ENCODE measurements around the gene CACNA1E. TPM values are rescaled to one million over a fixed set of nuclear protein-coding genes. Genes with fewer than 3 reads are reported as not detected.
"Not testable (repeated sequence)": the region's sequence is repeated elsewhere in the genome, so short reads cannot be mapped to it uniquely, and the experiment has no call there.

The CACNA1E gene
- total and polyA plus RNA-seq, 5 donors from 2014 or later = not detected

- peaks cover 22% of the 10 kb centered on the region for H3K27me3 Mint-ChIP-seq
- not testable (repeated sequence) for H3K27ac ChIP-seq (ENCODE audit: insufficient read depth, low read length, poor library complexity, severe bottlenecking); H3K4me3 Mint-ChIP-seq; H3K9me3 Mint-ChIP-seq; H3K4me1 Mint-ChIP-seq; H3K4me1 ChIP-seq (ENCODE audit: control insufficient read depth, insufficient read depth, low read length, poor library complexity, severe bottlenecking); H3K4me3 ChIP-seq (ENCODE audit: low read depth, low read length); ATAC-seq (ENCODE audit: low read depth in 2 of 2); H3K27me3 ChIP-seq (ENCODE audit: control insufficient read depth, insufficient read depth, low read length); H3K9me3 ChIP-seq (ENCODE audit: control insufficient read depth in 2 of 2, low read length in 2 of 2); H3K36me3 ChIP-seq (ENCODE audit: control insufficient read depth, insufficient read depth, low read length); DNase-seq; H3K27ac Mint-ChIP-seq; H3K36me3 Mint-ChIP-seq
Observed at GRCh38 chr1:181542406-181542805, 59.1 kb downstream of the CACNA1E start.

- no peak overlapping the region for H3K27ac Mint-ChIP-seq
- no peak for DNase-seq
- Histone ChIP-seq H3K4me1 (ENCODE audit: control insufficient read depth, insufficient read depth, low read length, poor library complexity, severe bottlenecking) (no peaks in the 10 kb centered on the region), H3K27me3 (ENCODE audit: control insufficient read depth, insufficient read depth, low read length) (no peaks in the 10 kb centered on the region), H3K9me3 (ENCODE audit: control insufficient read depth in 2 of 2, low read length in 2 of 2) (no peaks in the 10 kb centered on the region), H3K4me3 (ENCODE audit: low read depth, low read length) (no peak overlapping the region), H3K27ac (ENCODE audit: insufficient read depth, low read length, poor library complexity, severe bottlenecking) (no peak overlapping the region), H3K36me3 (ENCODE audit: control insufficient read depth, insufficient read depth, low read length) (no peaks in the 10 kb centered on the region)
- no peak overlapping the region for H3K4me3 Mint-ChIP-seq
- peaks cover 0 to 4% (median 0%) of the 10 kb centered on the region in 7 donors for H3K9me3 Mint-ChIP-seq
- no peak for ATAC-seq (ENCODE audit: low read depth in 2 of 2)
- no peaks in the 10 kb centered on the region for H3K36me3 Mint-ChIP-seq
- peaks cover 4% of the 10 kb centered on the region for H3K27me3 Mint-ChIP-seq
- no peaks in the 10 kb centered on the region for H3K4me1 Mint-ChIP-seq
Observed at GRCh38 chr1:181545395-181545794, 62.1 kb downstream of the CACNA1E start.

- ATAC-seq (ENCODE audit: low read depth in 2 of 2) (no peak), DNase-seq (no peak)
- no peaks in the 10 kb centered on the region for H3K36me3 ChIP-seq (ENCODE audit: control insufficient read depth, insufficient read depth, low read length)
- H3K27ac ChIP-seq (ENCODE audit: insufficient read depth, low read length, poor library complexity, severe bottlenecking) = no peak overlapping the region
- H3K9me3 ChIP-seq (ENCODE audit: control insufficient read depth in 2 of 2, low read length in 2 of 2) = no peaks in the 10 kb centered on the region
- Mint-ChIP-seq H3K4me1 (no peaks in the 10 kb centered on the region), H3K27me3 (peaks cover 4% of the 10 kb centered on the region), H3K36me3 (no peaks in the 10 kb centered on the region), H3K27ac (no peak overlapping the region), H3K9me3 (peaks cover 0 to 4% (median 0%) of the 10 kb centered on the region in 7 donors), H3K4me3 (no peak overlapping the region)
- no peaks in the 10 kb centered on the region for H3K4me1 ChIP-seq (ENCODE audit: control insufficient read depth, insufficient read depth, low read length, poor library complexity, severe bottlenecking)
- H3K4me3 ChIP-seq (ENCODE audit: low read depth, low read length) = no peak overlapping the region
- no peaks in the 10 kb centered on the region for H3K27me3 ChIP-seq (ENCODE audit: control insufficient read depth, insufficient read depth, low read length)
Observed at GRCh38 chr1:181548497-181548896, 65.2 kb downstream of the CACNA1E start.

GRCh38 chr1:181551249-181551648 is 67.9 kb downstream of the CACNA1E start:
- H3K36me3 ChIP-seq (ENCODE audit: control insufficient read depth, insufficient read depth, low read length) = no peaks in the 10 kb centered on the region
- no peaks in the 10 kb centered on the region for H3K4me1 ChIP-seq (ENCODE audit: control insufficient read depth, insufficient read depth, low read length, poor library complexity, severe bottlenecking)
- peaks cover 4% of the 10 kb centered on the region for H3K27me3 Mint-ChIP-seq
- H3K36me3 Mint-ChIP-seq = no peaks in the 10 kb centered on the region
- no peaks in the 10 kb centered on the region for H3K9me3 ChIP-seq (ENCODE audit: control insufficient read depth in 2 of 2, low read length in 2 of 2)
- no peak overlapping the region for H3K27ac ChIP-seq (ENCODE audit: insufficient read depth, low read length, poor library complexity, severe bottlenecking)
- H3K27me3 ChIP-seq (ENCODE audit: control insufficient read depth, insufficient read depth, low read length) = no peaks in the 10 kb centered on the region
- no peak for DNase-seq
- no peak overlapping the region for H3K4me3 ChIP-seq (ENCODE audit: low read depth, low read length)
- no peak overlapping the region for H3K27ac Mint-ChIP-seq
- no peak overlapping the region for H3K4me3 Mint-ChIP-seq
- H3K9me3 Mint-ChIP-seq = peaks cover 0 to 4% (median 0%) of the 10 kb centered on the region in 7 donors
- no peak for ATAC-seq (ENCODE audit: low read depth in 2 of 2)
- no peaks in the 10 kb centered on the region for H3K4me1 Mint-ChIP-seq

GRCh38 chr1:181551754-181552153 is 68.4 kb downstream of the CACNA1E start:
- ATAC-seq (ENCODE audit: low read depth in 2 of 2) (no peak), DNase-seq (no peak)
- no peaks in the 10 kb centered on the region for H3K4me1 Mint-ChIP-seq
- H3K27me3 ChIP-seq (ENCODE audit: control insufficient read depth, insufficient read depth, low read length) = no peaks in the 10 kb centered on the region
- H3K27ac ChIP-seq (ENCODE audit: insufficient read depth, low read length, poor library complexity, severe bottlenecking) = no peak overlapping the region
- H3K9me3 Mint-ChIP-seq = peaks cover 0 to 4% (median 0%) of the 10 kb centered on the region in 7 donors
- H3K36me3 Mint-ChIP-seq = no peaks in the 10 kb centered on the region
- H3K36me3 ChIP-seq (ENCODE audit: control insufficient read depth, insufficient read depth, low read length) = no peaks in the 10 kb centered on the region
- H3K4me3 Mint-ChIP-seq = no peak overlapping the region
- no peaks in the 10 kb centered on the region for H3K4me1 ChIP-seq (ENCODE audit: control insufficient read depth, insufficient read depth, low read length, poor library complexity, severe bottlenecking)
- no peak overlapping the region for H3K27ac Mint-ChIP-seq
- H3K27me3 Mint-ChIP-seq = peaks cover 4% of the 10 kb centered on the region
- no peak overlapping the region for H3K4me3 ChIP-seq (ENCODE audit: low read depth, low read length)
- H3K9me3 ChIP-seq (ENCODE audit: control insufficient read depth in 2 of 2, low read length in 2 of 2) = no peaks in the 10 kb centered on the region

GRCh38 chr1:181554465-181554864 is 71.1 kb downstream of the CACNA1E start:
- H3K36me3 Mint-ChIP-seq = no peaks in the 10 kb centered on the region
- no peak overlapping the region for H3K4me3 ChIP-seq (ENCODE audit: low read depth, low read length)
- H3K27ac Mint-ChIP-seq = no peak overlapping the region
- no peaks in the 10 kb centered on the region for H3K4me1 Mint-ChIP-seq
- H3K4me3 Mint-ChIP-seq = no peak overlapping the region
- no peaks in the 10 kb centered on the region for H3K27me3 Mint-ChIP-seq
- DNase-seq = no peak
- H3K27ac ChIP-seq (ENCODE audit: insufficient read depth, low read length, poor library complexity, severe bottlenecking) = no peak overlapping the region
- H3K9me3 Mint-ChIP-seq = peaks cover 0 to 4% (median 0%) of the 10 kb centered on the region in 7 donors
- H3K36me3 ChIP-seq (ENCODE audit: control insufficient read depth, insufficient read depth, low read length) = no peaks in the 10 kb centered on the region
- no peaks in the 10 kb centered on the region for H3K4me1 ChIP-seq (ENCODE audit: control insufficient read depth, insufficient read depth, low read length, poor library complexity, severe bottlenecking)
- H3K9me3 ChIP-seq (ENCODE audit: control insufficient read depth in 2 of 2, low read length in 2 of 2) = no peaks in the 10 kb centered on the region
- no peak for ATAC-seq (ENCODE audit: low read depth in 2 of 2)
- H3K27me3 ChIP-seq (ENCODE audit: control insufficient read depth, insufficient read depth, low read length) = peaks cover 6% of the 10 kb centered on the region

- Histone ChIP-seq H3K4me1 (ENCODE audit: control insufficient read depth, insufficient read depth, low read length, poor library complexity, severe bottlenecking) (no peaks in the 10 kb centered on the region), H3K9me3 (ENCODE audit: control insufficient read depth in 2 of 2, low read length in 2 of 2) (no peaks in the 10 kb centered on the region), H3K27ac (ENCODE audit: insufficient read depth, low read length, poor library complexity, severe bottlenecking) (no peak overlapping the region), H3K27me3 (ENCODE audit: control insufficient read depth, insufficient read depth, low read length) (peaks cover 6% of the 10 kb centered on the region), H3K36me3 (ENCODE audit: control insufficient read depth, insufficient read depth, low read length) (no peaks in the 10 kb centered on the region), H3K4me3 (ENCODE audit: low read depth, low read length) (no peak overlapping the region)
- H3K36me3 Mint-ChIP-seq = no peaks in the 10 kb centered on the region
- no peak overlapping the region for H3K4me3 Mint-ChIP-seq
- DNase-seq (no peak), ATAC-seq (ENCODE audit: low read depth in 2 of 2) (no peak)
- H3K4me1 Mint-ChIP-seq = no peaks in the 10 kb centered on the region
- peaks cover 0 to 1% (median 0%) of the 10 kb centered on the region in 7 donors for H3K9me3 Mint-ChIP-seq
- H3K27ac Mint-ChIP-seq = no peak overlapping the region
- no peaks in the 10 kb centered on the region for H3K27me3 Mint-ChIP-seq
Observed at GRCh38 chr1:181556631-181557030, 73.3 kb downstream of the CACNA1E start.

GRCh38 chr1:181557313-181557712 is 74.0 kb downstream of the CACNA1E start:
- H3K9me3 ChIP-seq (ENCODE audit: control insufficient read depth in 2 of 2, low read length in 2 of 2) = no peaks in the 10 kb centered on the region
- DNase-seq (no peak), ATAC-seq (ENCODE audit: low read depth in 2 of 2) (no peak)
- H3K4me3 ChIP-seq (ENCODE audit: low read depth, low read length) = no peak overlapping the region
- Mint-ChIP-seq H3K27ac (no peak overlapping the region), H3K9me3 (peaks cover 0 to 1% (median 0%) of the 10 kb centered on the region in 7 donors), H3K4me1 (no peaks in the 10 kb centered on the region), H3K27me3 (no peaks in the 10 kb centered on the region), H3K4me3 (no peak overlapping the region), H3K36me3 (no peaks in the 10 kb centered on the region)
- no peaks in the 10 kb centered on the region for H3K36me3 ChIP-seq (ENCODE audit: control insufficient read depth, insufficient read depth, low read length)
- no peaks in the 10 kb centered on the region for H3K4me1 ChIP-seq (ENCODE audit: control insufficient read depth, insufficient read depth, low read length, poor library complexity, severe bottlenecking)
- no peak overlapping the region for H3K27ac ChIP-seq (ENCODE audit: insufficient read depth, low read length, poor library complexity, severe bottlenecking)
- peaks cover 8% of the 10 kb centered on the region for H3K27me3 ChIP-seq (ENCODE audit: control insufficient read depth, insufficient read depth, low read length)
